Pulmonary artery endothelial cell (primary cell): ENCODE data around the gene NXF1. TPM values are rescaled to one million over a fixed set of nuclear protein-coding genes. Genes with fewer than 3 reads are reported as not detected.
"Not testable (repeated sequence)": the region's sequence is repeated elsewhere in the genome, so short reads cannot be mapped to it uniquely, and the experiment has no call there.

Experiments
- DNase-seq: peaks from one replicate; pipeline ENCODE4 v3.0.0-alpha.2; 2011; ENCODE audit warnings: low read depth, low spot score
- total RNA-seq: library from RNA; depleted of rRNA; stranded (reverse); fragments of >200 nt; gene quantifications from 2 replicates; pipeline ENCODE4 v1.2.3, GENCODE V29; 2014

The NXF1 gene
- total RNA-seq, 1 donor from 2014 or later: 14.8 TPM

DNA sequence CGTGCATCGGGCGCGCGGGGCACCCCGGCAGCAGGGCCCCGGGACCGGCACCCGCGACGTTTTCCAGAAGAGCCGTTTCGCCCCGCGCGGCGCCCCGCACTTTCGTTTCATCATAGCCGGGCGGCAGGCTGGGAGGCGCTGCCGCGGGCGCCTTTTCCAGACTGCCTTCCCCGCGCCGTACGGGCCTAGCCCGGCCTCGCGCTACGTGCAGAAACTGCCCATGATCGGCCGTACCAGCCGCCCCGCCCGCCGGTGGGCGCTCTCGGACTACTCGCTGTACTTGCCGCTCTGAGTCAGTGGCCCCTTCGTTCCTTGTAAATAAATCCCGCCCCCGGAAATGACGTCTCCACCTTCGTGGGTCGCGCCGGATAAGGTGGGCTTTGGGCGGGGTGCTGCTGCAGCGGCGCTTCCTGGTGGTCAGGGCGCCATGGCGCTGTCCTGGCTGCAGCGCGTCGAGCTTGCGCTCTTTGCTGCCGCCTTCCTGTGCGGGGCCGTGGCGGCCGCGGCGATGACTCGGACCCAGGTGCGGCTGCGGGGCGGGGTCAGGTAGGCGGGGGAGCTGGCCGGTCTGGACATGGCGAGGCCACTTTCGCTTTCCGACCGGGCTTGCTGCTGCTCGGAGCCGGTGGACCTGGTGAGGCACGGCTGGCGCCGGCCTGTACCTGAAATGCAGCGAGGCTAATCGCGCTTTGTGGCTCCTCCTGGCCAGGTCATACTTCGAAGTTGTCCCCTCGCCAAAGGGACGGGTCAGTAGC is 18.1 kb downstream of the NXF1 start, which contains the start of gene TMEM179B:
TSS of gene TMEM179B (plus strand) at position 398 of the 755 bp plus-strand sequence. CDS start at position 428, 30 bp downstream.
- peak; percentile 91 for DNase-seq

GRCh38 chr11:62786318-62787004 is 18.8 kb downstream of the NXF1 start:
- DNase-seq: no peak

- no peak for DNase-seq
Observed at GRCh38 chr11:62782753-62783152, 22.5 kb downstream of the NXF1 start.

DNA sequence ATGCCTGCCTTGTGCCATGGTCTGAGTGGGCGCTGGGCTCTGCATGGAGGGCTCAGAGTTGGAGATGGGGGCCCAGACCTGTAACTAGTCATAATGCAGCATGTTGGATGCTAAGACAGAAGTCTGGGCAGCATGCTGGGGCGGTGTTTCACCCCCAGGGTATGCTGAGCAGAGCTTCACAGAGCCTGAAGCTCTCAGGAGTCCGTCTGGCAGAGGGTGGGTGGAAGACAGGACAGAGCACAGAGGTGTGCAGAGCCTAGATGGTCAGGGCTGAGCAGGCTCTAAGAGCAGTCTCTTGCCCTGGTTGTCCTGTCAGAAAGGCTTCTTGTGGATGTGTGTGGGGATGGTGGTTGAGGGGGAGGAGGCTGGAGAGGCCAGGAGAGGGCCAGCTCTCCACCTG is 26.8 kb downstream of the NXF1 start:
- DNase-seq: no peak

GRCh38 chr11:62777389-62777788 is 27.9 kb downstream of the NXF1 start:
- no peak for DNase-seq

DNA sequence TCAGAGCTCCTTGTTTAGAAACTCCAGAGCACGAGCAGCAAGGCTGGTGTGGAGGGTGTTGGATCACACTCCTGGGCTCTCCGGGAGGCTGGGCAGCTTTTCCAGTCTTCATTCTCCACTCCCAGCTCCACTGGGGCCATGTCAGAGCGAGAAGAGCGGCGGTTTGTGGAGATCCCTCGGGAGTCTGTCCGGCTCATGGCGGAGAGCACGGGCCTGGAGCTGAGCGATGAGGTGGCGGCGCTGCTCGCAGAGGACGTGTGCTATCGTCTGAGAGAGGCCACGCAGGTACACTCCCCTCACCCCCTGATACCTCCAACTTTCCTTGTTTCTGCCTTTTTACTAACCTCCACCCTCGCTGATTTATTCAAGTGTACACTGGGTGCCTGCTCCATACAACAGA is 29.6 kb downstream of the NXF1 start:
- no peak for DNase-seq

DNA sequence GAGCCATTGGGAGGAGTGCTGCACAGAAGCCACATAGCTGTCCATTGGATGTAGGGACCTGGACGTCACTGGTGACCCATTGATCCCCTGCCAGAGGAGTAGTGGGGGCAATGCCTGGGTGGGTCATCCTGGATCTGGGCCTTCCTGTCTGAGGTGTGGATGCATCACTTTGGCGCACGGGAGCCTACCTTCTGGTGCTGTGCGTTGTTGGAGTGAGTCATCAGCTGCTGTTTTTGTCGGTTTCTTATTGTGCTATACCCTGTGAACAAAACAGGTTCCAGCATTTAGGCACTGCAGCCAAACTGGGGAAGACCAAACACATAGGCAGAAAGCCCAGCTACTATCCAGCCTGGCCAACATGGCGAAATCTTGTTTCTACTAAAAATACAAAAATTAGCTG is 30.8 kb downstream of the NXF1 start:
- no peak for DNase-seq

DNA sequence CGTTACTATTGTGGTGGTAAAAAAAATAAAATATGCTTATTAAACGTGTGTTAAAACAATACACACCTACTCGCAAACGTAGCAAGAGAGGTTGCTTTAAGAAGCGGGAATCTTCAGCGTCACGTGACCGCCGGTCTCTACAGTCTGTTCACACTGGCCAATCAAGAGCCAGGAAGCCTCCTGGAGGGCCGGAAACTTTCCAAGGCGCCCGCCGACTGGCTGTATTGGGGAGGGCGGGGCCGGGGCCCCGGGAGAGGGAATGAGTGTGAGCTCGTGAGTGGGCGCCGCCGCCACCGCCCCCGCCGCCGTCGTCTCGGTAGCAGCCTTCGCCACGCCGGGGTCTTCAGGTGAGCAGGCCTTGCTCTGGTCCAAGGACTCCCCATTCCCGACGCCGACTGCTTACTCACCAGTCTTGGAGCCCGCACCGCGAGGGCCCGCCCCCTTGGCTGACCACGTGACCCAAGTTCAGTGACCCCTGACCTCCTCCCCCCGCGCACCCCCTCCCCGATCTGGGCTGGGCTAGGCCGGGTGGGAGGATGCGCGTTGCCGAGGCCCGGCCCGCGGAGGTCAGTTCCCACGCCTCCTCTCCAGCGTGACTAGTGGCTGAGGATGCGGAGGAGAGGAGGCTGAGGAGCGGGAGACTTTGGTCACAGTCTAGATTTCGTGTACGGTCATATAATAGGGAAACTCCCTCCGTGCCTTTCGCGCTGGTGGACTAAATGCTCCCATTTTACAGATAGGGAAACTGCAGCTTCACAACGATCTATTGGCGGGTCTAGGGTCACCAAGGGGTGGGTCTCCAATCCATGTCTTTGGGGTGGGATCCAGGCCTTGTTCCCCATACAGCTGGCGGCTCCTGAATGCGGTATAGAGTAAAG is 33.9 kb downstream of the NXF1 start, which contains the start of gene TAF6L:
TSS of gene TAF6L (plus strand) at position 253 of the 878 bp plus-strand sequence. CDS start 4,388 bp downstream, outside the sequence.
- DNase-seq: peak; percentile 88

- DNase-seq: no peak
Observed at GRCh38 chr11:62770778-62771143, 34.5 kb downstream of the NXF1 start.

GRCh38 chr11:62760867-62761227 is 44.4 kb downstream of the NXF1 start:
- DNase-seq: not testable (repeated sequence)

- no peak for DNase-seq
Observed at GRCh38 chr11:62757846-62758788, 47.1 kb downstream of the NXF1 start.

- no peak for DNase-seq
Observed at GRCh38 chr11:62755086-62755615, 50.1 kb downstream of the NXF1 start.

DNA sequence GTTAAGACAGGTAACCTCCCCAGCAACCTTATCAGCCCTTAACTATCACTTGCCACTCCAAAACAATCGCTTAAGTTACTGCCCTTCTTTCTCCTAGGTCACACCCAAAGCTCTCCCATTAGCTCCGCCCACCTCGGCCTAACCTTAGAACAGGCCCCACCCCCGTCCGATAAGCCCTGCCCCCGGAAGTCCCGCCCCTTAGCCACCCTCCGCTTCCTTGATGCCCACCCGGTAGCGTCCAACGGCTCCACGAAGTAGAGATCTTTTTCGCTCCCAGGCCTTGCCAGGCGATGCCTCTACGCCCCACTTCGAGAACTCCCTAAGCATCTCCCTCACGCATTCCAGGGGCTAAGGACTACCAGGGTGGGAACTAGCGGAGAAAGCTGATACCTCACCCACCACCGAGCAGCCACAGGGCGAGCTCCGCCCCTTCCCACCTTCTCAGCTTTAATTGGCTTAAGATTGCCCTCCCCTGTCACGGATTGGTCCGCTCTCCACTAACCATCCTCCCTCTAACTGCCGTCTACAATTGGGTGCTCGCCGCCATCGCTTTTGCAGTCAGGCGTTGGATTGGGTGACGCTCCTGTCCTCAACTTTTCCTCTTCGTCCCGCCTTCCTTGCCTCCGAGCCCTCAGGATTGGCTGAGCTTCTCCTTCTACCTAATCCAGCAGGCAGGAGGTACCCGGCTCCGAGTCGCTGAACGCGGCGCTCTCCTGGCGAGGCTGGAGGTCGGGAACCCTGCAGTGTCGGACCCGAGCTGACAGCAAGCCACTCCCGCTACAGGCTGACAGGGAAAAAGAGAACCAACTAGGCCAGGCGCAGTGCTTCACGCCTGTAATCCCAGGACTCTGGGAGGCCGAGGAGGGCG is 51.3 kb downstream of the NXF1 start, which contains the start of gene ZBTB3:
TSS of gene ZBTB3 (minus strand) at position 425 of the 868 bp plus-strand sequence. CDS start 496 bp downstream, outside the sequence.
- peak; percentile 100 for DNase-seq

- DNase-seq: no peak
Observed at GRCh38 chr11:62752994-62753735, 52.1 kb downstream of the NXF1 start.

GRCh38 chr11:62752177-62752785 is 53.0 kb downstream of the NXF1 start:
- DNase-seq: no peak

DNA sequence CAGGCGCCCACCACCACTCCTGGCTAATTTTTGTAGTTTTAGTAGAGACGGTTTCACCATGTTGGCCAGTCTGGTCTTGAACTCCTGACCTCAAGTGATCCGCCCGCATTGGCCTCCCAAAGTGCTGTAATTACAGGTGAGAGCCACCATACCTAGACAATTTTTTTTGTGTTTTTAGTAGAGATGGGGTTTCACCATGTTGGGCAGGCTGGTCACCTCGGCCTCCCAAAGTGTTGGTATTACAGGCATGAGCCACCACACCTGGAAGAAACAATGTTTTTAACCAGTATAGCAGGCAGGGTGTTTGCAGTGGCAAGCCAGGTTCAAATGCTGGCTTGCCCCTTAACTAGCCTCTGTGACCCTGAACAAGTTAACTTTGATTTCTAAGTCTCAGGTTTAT is 55.3 kb downstream of the NXF1 start:
- not testable (repeated sequence) for DNase-seq

DNA sequence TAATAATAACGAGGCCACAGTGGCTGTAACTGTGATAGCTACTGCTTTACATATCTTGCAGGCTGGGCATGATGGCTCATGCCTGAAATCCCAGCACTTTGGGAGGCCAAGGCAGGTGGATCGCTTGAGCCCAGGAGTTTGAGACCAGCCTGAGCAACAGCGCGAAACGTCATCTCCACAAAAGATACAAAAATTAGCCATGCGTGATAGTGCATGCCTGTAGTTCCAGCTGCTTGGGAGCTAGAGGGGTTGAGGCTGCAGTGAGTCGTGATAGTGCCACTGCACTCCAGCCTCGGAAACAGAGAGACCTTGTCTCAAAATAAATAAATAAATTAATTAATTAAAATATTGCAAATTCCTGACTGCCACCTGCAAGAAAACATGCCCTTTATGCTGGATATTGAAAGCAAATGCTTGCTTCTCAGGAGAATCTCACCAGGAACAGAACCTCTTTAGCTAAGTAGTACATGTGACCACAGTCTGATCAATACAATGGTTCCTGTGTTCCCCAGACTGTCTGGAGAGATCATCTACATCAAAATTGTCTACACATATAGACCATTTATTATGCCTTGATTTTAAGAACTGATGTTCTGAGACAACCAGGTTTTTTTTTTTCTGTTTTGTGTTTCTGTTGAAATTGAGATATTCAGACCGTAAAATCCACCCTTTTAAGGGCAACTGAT is 57.6 kb downstream of the NXF1 start:
- DNase-seq: no peak
